Neuron (in vitro differentiated cells): Measurements from ENCODE around the gene PTGES3L.
"Not testable (repeated sequence)": the region's sequence is repeated elsewhere in the genome, so short reads cannot be mapped to it uniquely, and the experiment has no call there.

Experiments
- H2AFZ ChIP-seq: one replicate; pipeline ENCODE4 v1.6.1; 2013; ENCODE audit warnings: low read depth, mild to moderate bottlenecking, inconsistent platforms, low read length, moderate library complexity
- H3K27me3 ChIP-seq: one replicate; pipeline ENCODE4 v1.6.1; 2013; ENCODE audit warnings: low read length; ENCODE audit not compliant: insufficient read depth
- H3K36me3 ChIP-seq: one replicate; pipeline ENCODE4 v1.6.1; 2013; ENCODE audit warnings: low read length; ENCODE audit not compliant: insufficient read depth
- H3K4me1 ChIP-seq: one replicate; pipeline ENCODE4 v1.6.1; 2013; ENCODE audit warnings: low read length; ENCODE audit not compliant: insufficient read depth
- H3K4me3 ChIP-seq: 2 replicates; pipeline ENCODE4 v1.5.1; 2013; ENCODE audit warnings: mild to moderate bottlenecking, low read length, moderate library complexity
- H3K9me3 ChIP-seq: one replicate; pipeline ENCODE4 v1.6.1; 2013; ENCODE audit warnings: low read length

PTGES3L gene

DNA sequence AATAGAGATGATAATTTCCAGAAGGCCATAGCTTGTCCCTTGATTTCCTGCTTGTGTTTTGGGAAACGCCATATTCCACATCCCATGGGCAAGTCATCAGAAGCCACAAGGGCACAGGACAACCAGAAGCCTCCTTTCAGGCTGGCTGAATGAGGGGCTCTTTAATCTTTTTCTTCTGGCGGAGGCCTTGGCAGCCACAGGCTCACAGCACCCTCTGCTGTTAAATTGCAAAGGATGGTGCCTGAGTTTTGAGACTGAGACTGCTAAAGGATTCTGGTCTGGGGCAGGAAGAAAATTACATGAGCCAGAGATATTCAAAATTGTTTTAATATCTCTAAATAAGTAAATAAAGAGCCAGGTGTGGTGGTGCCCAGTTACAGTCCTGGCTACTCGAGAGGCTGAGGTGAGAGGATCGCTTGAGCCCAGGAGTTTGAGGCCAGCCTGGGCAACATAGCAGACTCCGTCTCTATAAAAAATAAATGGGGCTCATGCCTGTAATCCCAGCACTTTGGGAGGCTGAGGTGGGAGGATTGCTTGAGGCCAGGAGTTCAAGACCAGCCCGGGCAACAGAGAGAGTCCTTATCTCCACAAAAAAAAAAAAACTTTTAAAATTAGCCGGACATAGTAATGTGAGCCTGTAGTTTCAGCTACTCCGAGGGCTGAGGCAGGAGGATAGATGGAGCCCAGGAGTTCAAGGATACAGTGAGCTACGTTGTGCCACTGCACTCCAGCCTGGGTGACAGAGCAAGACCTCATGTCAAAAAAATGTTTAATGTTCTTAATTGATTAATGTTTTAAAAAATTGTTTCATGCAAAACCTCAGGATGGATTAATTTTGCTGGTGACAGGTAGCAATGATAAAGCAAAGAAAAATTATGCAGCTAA lies 41.9 kb downstream of the PTGES3L start:
- Histone ChIP-seq H3K4me1 (no peaks in the 10 kb centered on the region), H2AFZ (no peak overlapping the region), H3K4me3 (no peak overlapping the region), H3K9me3 (no peaks in the 10 kb centered on the region), H3K27me3 (peaks cover 3% of the 10 kb centered on the region), H3K36me3 (no peaks in the 10 kb centered on the region)

DNA sequence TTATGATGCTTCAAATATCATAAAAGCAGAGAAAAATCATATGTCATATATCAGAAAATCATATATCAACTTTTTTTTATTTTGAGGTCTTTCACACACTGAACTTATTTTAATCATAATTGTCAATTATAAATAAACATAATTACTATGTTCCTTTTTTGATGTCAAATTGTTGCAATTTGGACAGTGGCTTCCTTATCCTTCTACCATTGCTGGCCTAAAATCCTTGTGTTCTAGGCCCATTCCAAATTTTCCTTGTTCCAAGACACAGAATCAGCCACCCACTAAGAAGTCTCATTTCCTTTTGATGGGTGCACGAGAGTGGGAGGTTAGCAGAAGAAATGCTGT lies 50.4 kb downstream of the PTGES3L start:
- no peaks in the 10 kb centered on the region for H3K9me3 ChIP-seq
- H3K4me1 ChIP-seq, result no peaks in the 10 kb centered on the region
- no peaks in the 10 kb centered on the region for H3K27me3 ChIP-seq
- no peak overlapping the region for H2AFZ ChIP-seq
- H3K36me3 ChIP-seq, result no peaks in the 10 kb centered on the region
- H3K4me3 ChIP-seq, result no peak overlapping the region

DNA sequence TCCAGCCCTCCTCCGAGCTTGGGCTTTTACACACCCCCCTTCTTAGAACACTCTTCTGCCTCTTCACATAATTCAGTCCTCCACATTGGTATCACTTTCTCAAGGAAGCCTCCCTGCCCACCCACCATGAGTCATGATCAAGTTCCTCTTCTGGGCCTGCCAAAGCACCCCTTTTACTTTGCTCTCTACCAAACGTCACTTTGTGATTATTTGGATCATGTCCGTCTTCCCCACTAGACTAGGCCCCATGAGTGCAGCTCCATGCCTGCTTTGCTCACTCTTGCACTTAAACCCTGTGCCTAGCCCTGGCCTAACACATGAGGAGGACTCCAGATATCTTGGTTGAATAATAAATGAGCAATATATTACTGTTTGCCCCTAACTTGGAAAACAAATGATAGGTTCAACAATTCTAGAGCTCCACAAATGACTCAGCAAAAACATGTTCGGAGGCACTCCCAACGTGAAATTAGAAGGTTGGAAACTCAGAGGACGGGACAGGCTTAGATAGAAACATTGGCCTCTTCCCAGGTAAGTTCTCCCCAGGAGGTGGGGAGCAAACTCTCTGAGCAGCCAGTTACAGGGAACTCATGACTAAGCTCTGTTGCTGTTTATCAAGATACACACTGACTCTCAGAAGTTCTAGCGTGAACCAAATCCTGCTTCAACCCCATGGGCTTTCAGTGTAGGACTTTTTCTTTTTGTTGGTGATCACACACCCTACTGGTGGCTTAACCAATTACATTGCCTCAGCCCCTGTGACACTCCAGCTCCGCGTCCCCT lies 51.0 kb downstream of the PTGES3L start:
- no peak overlapping the region for H3K4me3 ChIP-seq
- no peaks in the 10 kb centered on the region for H3K36me3 ChIP-seq
- no peak overlapping the region for H2AFZ ChIP-seq
- no peaks in the 10 kb centered on the region for H3K4me1 ChIP-seq
- H3K9me3 ChIP-seq, result no peaks in the 10 kb centered on the region
- H3K27me3 ChIP-seq, result no peaks in the 10 kb centered on the region

DNA sequence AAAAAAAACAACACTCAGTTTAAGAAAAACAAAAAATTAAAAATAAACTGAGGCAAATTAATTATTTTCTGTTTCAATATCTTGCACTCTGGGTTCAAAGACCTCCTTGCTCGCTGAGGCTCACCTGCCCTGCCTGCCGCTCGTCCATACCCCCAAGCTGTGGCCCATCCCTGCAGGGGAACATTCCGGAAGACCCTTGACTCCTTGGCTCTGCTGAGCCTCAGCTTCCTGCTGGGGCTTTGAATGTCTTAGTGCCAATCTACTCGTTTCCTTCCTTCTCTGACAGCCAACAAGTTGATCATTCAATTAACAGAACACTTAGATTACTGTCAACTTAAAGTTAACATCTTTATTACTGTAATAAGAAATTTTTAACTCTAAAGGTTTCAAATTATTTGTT lies 55.0 kb downstream of the PTGES3L start:
- H3K4me3 ChIP-seq, result no peak overlapping the region
- H3K27me3 ChIP-seq, result peaks cover 12% of the 10 kb centered on the region

DNA sequence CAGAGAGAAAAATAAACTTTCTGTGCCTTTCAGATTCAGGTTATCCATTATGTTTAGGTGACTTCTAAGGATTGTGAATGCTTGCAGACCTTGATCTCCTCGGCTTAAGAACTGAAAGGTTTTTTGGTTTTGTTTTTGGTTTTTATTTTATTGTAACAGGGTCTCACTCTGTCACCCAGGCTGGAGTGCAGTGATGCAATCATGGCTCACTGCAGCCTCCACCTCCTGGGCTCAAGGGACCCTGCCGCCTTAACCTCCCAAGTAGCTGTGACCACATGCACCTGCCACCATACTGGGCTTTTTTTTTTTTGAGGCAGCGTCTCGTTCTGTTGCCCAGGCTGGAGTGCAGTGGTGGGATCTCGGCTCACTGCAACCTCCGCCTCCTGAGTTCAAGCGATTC lies 56.4 kb downstream of the PTGES3L start:
- not testable (repeated sequence) for H2AFZ ChIP-seq, H3K4me3 ChIP-seq, H3K9me3 ChIP-seq, H3K36me3 ChIP-seq, H3K4me1 ChIP-seq
- peaks cover 18% of the 10 kb centered on the region for H3K27me3 ChIP-seq

More for the DNA sequence above, 55.0 kb downstream of the PTGES3L start:
- no peaks in the 10 kb centered on the region for H3K36me3 ChIP-seq
- no peaks in the 10 kb centered on the region for H3K4me1 ChIP-seq
- H2AFZ ChIP-seq, result no peak overlapping the region
- no peaks in the 10 kb centered on the region for H3K9me3 ChIP-seq

DNA sequence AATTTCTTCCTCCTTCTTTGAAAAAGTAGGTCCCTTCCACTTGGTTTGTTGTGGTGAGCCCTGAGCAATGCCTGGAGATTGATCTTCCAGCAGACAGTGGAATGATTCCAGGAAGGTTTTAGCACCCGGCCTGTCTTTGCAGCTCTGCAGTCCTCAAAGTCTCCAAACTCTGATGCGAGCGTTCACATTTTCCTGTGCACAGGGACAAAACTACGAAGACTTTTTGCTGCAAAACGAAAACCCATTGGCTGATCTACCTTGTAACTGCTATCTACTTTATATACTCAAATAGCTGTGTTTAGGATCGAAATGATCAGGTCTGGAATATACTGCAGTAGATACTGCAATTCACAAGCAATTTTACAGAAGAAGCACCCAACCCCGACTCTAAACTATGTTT lies 57.6 kb downstream of the PTGES3L start:
- Histone ChIP-seq H2AFZ (no peak overlapping the region), H3K4me3 (no peak overlapping the region), H3K27me3 (peaks cover 18% of the 10 kb centered on the region), H3K4me1 (no peaks in the 10 kb centered on the region), H3K36me3 (no peaks in the 10 kb centered on the region), H3K9me3 (no peaks in the 10 kb centered on the region)

DNA sequence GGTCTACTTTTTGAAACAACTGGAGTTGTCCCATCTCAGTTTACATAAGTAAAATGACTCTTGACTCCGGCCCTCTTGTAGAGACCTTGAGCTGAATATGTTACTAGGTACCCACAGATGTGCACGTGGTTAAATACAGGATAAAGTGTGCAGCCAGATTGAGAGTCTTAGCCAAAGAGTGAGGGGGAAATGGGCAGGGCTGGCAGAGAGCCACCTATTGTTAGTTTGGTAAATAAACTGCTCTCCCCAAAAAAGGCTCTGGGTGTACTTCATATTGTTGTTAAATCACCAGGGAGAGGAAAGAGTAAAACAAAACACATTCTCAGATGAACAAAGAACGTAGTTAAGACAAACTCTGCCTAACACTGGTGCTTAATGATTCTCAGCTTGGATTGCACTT lies 59.0 kb downstream of the PTGES3L start:
- Histone ChIP-seq H3K4me1 (no peaks in the 10 kb centered on the region), H3K27me3 (peaks cover 18% of the 10 kb centered on the region), H3K9me3 (peaks cover 4% of the 10 kb centered on the region), H3K36me3 (no peaks in the 10 kb centered on the region), H3K4me3 (no peak overlapping the region), H2AFZ (no peak overlapping the region)

DNA sequence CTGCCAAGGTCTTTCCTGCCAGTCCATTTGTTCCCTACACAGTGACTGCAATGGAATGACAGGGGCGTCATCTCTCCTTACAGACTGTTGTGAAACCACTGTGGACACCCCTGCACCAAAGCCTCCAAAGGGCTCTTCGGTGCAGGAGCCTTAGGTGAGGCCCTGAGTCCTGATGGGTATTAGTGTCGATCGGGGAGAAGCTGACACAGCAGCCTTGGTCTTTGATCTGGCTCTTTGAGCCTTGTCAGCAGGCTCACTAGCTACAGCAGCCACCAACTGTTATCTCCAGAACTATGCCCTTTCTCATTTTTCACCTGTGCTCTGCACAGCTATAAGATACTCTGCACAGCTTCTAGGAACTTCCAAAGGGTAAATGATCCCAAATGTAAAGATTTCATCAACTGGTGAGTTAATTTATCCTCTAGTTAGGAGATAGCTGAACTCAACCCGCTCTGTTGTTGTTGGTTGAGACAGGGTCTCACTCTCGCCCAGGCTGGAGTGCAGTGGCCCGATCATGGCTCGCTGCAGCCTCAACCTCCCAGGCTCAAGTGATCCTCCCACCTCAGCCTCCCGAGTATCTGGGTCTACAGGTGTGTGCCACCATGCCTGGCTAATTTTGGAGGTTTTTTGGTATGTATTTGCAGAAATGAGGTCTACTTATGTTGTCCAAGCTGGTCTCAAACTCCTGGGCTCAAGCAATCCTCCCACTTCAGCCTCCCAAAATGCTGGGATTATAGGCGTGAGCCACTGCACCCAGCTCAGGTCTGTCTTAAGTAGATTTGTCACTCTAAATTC lies 59.6 kb downstream of the PTGES3L start:
- H3K36me3 ChIP-seq, result no peaks in the 10 kb centered on the region
- no peak overlapping the region for H3K4me3 ChIP-seq
- peaks cover 18% of the 10 kb centered on the region for H3K27me3 ChIP-seq
- no peak overlapping the region for H2AFZ ChIP-seq
- H3K4me1 ChIP-seq, result no peaks in the 10 kb centered on the region
- H3K9me3 ChIP-seq, result peaks cover 4% of the 10 kb centered on the region

DNA sequence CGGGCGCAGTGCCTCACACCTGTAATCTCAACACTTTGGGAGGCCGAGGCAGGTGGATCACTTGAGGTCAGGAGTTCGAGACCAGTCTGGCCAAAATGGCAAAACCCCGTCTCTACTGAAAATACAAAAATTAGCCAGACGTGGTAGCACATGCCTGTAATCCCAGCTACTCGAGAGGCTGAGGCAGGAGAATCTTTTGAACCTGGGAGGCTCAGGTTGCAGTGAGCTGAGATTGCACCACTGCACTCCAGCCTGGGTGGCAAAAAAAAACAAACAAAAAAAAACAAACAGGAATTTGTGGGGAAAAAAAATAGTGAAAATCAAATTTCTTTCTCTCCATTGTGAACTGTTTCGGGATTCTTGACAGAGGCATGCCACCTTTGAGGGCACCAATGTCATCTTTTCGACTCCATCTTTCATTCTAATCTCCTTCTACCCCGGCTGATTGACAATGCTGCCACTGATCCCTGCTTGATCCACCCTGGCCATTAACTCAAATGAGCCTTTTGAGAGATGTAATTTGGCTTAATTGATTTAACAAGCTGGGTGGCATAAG lies 60.3 kb downstream of the PTGES3L start:
- not testable (repeated sequence) for H2AFZ ChIP-seq, H3K4me1 ChIP-seq, H3K9me3 ChIP-seq, H3K36me3 ChIP-seq, H3K4me3 ChIP-seq
- peaks cover 18% of the 10 kb centered on the region for H3K27me3 ChIP-seq

DNA sequence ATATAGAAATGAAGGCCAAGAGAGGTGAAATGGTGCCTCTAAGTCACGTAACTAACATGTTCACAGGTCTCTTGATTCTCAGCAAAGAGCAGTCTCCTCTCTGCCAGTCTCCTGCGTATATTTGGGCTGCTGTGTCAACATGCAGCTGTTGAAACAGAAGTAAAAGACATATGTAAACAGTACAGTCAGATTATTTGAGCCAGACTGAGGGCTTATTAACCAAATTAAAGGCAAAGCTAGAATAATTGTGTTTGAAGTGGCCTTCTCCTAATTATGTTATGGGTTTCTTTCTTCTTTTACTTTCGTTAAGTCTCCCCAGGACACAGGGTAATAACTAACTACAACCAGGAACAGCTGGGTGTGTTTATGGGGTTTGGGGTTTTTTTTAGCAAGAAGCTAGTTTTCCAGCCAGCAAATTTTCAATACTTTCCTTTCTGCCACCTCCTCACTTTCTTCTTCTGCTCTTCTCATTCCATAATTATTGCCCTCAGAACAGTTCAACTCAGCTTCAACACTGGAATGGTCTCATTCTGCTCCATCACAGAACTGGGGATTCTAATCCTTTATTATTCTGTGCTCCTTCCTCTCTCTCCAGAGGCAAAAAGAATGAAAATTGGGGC lies 60.9 kb downstream of the PTGES3L start:
- Histone ChIP-seq H3K4me3 (no peak overlapping the region), H3K36me3 (no peaks in the 10 kb centered on the region), H3K27me3 (peaks cover 18% of the 10 kb centered on the region), H3K4me1 (no peaks in the 10 kb centered on the region), H2AFZ (no peak overlapping the region), H3K9me3 (peaks cover 4% of the 10 kb centered on the region)
